DMS53 treated with DMSO at 0.1 percent for 48 hours (cell line): ENCODE measurements around the gene CLDN5.
A peak's percentile ranks its signal among the peaks of the same experiment; 100 is the strongest.

Experiments
- DNase-seq: peaks from one replicate; lab custom pipeline; 2025; ENCODE audit not compliant: unreplicated experiment; lab: John Stamatoyannopoulos, UW

Gene CLDN5

DNA sequence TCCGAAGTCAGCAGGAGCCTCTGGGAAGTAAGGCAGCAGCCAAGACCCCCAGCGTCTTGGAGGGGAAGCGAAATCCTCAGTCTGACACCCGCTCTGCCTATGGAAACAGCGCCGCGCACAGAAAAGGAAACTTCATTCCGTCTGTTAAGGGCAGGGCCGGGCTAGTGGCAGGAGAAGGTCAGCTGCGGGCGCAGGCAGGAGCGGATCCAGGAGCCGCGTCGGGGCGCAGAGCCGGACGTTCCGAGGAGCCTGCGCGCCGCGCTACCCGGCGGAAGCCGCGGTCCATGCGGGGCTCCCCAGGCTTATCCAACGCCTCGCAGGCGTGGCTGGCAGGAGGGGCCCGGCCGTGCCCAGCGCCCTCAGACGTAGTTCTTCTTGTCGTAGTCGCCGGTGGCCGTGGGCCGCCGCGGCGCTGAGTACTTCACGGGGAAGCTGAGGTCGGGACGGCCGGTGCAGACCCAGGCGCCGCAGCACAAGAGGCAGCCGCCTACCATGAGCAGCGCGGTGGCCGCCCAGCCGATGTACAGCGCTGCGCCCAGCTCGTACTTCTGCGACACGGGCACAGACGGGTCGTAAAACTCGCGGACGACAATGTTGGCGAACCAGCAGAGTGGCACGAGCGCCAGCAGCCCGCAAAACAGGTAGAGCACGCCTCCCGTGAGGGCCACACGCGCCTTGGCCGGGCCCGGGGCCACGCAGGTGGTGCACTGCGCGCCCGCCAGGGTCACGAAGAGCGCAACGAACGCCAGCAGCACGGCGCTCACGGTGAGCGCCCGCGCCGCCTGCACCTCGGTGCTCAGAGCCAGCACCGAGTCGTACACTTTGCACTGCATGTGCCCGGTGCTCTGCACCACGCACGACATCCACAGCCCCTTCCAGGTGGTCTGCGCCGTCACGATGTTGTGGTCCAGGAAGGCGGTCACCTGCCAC lies 705 bp downstream of the CLDN5 start:
- DNase-seq = no peak

DNA sequence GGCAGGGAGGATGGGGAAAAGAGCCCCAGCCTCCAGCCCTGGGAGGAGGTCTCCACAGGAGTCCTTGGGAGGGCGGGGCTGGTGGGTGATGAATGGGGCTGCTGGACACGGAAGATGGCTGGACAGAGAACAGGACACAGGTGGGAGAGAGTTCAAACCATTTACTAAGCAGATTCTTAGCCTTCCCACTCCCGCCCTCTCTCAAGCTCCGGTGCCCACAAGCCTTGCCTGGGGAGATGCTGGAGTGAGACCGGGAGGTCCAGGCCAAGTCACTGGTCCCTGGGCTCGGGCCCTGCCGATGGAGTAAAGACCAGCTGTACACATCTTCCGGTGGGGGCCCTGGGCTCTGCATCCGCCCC lies 1.4 kb downstream of the CLDN5 start:
- no peak for DNase-seq

DNA sequence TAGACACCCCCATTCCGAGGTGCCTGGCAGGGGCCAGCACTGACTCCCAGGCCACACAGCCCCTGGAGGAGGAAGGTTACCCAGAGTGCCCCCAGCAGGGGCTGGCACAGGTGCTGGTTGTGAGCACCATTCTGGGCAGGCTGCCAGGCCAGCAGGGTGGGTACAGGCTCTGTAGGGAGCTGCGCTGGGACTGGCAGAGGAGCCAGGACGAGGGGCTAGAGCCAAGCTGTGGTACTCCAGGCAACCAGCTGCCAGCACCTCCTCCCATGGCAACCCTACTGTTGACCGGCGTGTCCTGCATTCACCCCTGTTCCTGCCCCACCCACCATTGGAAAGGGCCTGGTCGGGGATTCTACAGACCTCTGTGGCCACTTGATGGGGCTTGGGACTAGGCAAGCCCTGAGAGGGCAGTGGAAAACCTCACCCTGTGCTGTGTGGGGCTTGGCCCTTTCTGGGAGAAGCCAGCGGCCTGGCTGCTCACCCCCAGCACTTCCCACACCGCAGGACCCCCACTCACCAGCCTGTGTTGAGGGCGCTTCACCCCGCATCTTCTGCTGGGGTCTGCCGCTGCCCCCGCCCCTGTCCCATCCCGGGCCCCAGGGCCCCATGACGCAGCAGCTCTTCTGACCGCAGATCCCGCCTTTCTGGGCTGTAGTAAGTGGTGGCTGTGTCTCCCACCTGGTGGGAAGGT lies 1.9 kb downstream of the CLDN5 start:
- no peak for DNase-seq

DNA sequence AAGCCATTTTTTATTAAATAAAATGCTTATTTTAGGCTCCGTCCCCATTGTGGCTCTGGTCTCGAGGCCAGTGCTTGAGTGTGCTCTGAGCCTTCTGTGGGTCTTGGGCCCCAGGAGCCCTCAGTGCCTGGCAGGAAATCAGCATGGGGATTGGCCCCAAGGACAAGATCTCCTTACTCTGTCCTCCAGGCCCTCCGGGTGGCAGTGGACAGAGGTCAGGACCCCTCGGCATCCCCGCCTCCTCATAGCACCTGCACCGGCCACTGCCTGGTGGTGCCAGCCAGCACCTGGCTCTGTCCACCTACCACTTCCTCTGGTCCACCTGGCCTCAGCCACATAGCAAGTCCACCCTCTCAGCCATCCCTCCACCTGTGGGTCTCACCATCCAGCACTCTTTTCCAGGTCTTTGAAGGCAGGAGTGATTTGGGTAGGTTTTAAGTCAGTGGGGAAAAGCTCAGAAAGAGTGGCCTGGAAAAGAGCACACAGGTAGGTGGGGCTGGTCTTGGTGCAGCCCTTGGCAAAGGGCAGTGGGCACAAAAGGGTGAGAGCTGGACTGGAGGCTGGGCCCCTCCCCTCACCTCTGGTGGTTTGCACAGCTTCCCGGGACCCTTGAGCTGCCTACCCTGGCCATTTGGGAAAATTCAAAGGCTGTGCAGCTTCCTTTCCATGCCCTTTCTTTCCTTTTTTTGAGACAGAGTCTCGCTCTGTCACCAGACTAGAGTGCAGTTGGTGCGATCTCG lies 3.5 kb downstream of the CLDN5 start:
- DNase-seq = no peak

DNA sequence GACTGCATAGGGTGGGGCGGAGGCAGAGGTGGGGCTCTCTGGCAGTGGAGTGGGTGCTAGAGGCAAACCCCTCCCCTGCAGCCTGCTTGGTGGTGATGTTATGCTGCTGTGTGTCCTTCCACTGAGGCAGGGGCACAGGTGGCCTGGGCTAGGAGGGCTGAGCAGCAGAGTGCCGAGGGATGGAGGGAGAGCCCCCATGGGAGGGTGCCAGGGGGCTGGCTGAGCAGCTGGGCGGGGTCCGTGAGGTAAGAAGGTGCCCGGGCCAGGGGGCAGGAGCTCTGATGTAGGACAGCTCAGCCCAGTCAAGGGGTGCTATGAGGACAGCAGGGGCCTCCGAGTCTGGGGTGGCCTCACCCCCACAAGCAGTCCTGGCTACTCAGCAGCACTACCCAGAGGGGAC lies 4.2 kb downstream of the CLDN5 start:
- DNase-seq = no peak

DNA sequence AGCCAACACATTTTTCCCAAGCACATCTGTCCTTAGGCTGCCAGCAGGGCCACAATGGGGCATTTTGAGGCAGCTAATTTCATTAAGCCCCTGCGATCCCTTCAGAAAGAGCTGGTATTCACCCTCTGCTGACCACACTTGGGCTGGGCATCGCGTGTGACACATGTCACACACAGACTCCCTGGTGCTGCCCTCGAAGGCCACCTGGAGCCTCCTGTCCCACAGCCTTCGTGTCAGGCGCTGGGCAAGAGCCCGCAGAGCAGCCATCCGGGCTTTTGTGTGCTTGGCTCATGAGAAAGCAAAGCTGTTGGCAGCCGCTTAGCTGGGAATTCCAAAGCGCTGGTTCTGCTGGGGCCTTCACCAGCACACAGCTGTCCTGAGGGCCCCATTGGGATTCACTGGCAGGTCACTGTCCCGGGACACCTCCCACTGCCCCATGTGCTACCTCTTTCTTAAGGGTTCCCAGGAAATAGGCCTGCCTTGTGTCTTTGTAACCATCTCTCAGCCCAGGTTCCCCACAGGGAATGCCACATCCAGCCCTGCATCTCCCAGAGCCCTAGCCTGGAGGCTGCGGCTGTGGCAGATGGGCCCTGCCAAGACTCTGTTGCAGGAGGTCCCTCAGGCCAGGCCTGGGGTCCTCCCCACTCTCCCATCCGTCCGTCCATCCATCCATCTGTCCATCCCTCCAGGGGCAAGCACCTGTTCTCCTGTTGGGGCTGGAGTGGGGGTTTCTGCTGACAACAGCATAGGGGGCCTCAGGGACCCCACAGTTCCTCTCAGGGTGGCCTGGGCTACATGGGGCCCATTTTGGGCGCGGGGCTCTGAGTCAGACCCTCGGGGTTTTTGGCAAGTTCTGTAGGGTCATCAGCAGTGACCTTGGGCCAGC lies 4.9 kb downstream of the CLDN5 start:
- no peak for DNase-seq

DNA sequence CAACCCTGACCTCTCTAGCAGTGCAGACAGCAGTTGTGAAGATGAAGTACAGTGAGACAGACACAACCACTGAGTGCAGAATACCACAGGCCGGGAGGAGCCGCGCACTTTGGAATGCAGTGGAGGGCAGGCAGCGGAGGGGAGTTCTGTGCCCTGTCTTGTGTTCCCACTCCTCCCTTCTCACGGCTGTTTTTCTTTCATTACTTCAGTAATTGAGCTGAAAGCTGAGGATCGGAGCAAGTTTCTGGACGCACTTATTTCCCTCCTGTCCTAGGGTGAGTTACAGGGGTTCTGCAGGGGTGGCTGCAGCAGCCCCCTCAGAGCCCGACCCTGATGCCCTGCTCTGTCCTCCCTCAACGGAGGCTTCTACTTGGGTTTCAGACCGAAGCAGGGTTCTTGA lies 5.6 kb downstream of the CLDN5 start:
- DNase-seq = no peak

DNA sequence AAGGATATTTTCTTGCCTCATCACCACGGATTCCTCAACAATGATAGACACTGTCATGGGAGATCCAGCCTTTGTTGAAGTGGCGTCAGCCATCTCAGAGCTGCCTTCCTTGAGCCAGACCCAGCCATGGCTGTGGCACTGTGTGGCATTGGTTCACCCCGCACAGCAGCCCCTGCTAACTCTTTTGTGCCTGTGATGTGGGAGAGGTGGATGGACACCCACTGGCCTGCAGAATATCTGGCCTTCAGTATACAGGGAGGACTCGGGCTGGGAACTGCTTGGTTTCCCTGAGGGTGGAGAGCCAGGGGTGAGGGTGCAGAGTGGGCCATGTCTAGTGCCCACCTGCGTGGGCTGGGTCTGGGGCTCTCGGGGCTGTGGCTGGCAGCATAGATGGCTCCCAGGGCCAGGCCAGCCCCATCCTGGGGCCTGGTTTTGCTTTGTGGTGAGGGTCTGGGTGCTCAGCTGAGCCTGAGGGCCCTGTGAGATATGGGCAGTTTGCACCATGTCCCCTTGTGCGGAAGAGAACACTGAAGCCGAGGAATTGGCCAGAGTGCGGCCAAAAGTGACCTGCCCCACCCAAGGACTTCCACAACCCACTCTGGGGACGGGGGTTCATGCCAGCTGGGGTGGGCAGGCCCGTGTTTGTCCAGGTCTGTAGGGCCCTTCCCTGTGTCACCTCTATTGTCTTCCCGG lies 6.1 kb downstream of the CLDN5 start:
- no peak for DNase-seq

DNA sequence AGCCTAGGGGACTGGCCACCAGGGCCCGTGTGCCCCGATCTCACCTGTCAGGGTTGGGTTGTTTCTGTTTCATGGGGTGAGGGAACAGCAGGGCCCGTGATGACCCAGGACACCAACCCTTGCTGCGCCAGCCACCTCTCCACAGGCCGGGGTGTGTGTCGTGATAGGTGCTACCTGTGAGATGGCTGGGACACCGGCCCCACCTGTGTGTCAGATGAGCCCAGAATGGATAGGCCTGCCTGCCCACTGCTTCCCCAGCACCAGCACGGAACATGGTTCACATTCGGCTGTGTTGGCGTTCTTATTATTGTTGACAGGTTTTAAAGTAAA lies 7.1 kb downstream of the CLDN5 start:
- no peak for DNase-seq

DNA sequence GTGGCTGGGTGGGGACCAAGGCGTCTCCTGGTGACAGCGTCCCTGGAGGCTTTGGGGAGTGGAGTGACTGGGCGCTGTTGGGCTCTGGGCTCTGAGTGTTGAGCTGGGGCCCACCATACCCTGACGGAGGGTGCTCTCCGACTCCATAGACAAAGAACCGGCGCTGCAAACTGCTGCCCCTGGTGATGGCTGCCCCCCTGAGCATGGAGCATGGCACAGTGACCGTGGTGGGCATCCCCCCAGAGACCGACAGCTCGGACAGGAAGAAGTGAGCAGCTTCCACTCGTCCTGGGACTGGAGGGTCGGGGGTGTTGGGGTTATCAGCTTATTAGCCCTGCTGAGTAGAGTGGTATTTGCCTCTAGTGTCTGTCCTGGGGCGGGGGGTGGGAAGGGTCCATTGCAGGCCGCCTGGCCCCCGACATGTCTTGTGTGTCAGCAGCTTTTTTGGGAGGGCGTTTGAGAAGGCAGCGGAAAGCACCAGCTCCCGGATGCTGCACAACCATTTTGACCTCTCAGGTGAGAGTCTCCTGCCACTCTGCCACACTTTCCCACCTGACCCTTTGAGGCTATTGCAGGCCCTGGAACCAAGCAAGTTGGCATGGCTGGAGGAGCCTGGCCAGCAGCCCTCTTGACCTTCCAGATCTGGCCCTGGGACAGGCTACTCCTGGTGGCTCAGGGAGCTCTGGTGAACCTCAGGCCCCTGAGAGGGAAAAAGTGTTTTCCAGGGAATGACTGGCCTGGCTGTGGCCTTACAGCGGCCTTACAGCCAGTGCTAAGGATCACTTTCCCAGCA lies 7.6 kb downstream of the CLDN5 start:
- no peak for DNase-seq

DNA sequence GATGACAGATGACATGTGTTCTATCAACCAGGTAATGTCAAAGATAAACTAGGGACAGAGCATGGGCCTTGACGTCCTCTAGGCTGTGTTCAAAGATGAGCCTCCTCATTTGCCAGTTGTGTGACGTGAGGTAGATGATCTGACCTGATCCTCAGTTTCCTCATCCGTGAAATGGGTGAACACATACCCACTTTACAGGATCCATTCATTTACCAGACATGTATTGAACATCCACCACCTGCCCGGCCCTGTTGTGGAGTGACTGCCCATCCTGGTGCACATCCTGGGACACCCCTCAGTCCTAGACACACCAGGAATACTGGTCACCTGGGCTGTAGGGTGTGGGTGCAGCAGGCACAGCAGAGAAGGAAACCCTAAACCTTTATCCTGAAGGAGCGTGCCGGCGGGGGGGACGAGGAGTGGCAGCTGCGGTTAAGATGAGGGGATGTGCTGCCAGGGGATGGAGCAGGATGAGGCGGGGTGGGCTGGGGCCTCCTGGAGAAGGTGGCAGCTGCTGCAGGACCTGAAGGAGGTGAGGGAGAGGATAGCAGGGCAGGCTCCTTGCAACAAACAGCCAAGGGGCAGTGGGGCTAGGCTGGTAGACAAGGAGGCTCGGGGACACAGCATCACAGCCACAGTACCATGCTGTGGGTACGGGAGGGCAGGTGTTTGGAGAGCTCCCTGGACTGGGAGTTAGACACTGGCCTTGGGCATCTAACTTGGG lies 8.4 kb downstream of the CLDN5 start:
- DNase-seq = no peak

DNA sequence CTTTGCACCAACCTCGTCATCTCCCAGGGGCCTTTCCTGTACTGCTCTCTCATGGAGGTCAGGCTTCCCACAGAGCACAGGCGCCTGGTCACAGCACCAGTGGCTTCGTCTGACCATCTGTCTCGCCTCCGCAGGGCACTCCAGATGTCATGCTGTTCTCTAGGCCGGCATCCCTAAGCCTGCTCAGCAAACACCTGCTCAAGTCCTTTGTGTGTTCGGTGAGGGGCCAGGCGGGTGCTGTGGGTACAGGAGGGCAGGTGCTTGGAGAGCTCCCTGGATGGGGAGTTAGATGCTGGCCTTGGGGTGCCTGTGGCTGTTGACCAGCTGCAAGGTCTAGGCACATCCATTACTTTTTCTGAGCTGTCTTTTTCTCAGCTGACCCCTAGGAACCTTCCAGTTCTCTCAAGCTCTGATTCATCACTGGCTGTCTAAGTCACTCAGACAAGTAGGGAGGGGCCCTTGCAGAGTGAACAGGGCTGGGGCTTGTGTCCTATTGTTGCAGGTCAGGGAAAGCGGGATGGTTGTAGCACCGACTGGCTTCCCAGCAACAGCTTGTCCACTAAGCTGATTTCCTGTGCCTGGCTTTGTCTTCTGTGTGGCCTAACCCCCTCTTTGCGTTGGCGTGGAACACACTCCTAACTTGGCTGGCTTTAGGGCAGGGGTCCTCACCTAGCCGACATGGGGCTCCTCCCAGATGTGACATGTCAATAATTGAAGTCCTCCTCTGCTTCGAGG lies 9.2 kb downstream of the CLDN5 start:
- DNase-seq = peak; percentile 17

DNA sequence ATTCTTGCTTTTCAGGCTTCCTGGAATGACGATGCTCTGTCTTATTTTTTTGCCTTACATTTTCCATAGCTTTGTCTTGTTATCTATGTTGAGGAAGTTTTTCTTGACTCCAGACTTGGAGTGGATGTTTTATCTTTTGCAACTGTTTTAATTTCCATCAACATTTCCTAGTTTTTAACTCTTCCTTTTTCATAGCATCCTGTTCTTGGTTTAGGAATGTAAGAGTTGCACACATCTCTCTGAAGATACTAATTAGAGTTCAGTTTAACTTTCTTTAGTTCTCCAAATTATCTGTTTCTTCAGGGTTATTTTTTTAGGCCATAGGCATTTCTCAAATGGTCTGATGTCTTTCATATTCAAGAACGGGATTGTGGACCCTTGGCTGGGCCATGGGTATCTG lies 10.4 kb downstream of the CLDN5 start:
- DNase-seq = no peak

DNA sequence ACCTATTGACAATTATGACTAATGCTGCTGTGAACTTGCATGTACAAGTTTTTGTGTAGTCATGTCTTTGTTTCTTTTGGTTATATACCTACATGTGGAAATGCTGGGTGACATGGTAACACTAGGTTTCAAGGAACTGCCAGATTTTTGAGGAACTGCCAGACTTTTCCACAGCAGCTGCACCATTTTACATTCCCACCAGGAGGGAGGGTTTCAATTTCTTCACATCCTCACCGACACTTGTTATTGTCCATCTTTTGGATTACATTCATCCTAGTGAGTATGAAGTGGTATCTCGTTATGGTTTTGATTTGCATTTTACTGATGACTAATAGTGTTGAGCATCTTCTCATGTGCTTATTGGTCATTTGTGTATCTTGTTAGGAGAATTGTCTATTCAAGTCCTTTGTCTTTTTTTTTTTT lies 13.3 kb downstream of the CLDN5 start:
- no peak for DNase-seq

DNA sequence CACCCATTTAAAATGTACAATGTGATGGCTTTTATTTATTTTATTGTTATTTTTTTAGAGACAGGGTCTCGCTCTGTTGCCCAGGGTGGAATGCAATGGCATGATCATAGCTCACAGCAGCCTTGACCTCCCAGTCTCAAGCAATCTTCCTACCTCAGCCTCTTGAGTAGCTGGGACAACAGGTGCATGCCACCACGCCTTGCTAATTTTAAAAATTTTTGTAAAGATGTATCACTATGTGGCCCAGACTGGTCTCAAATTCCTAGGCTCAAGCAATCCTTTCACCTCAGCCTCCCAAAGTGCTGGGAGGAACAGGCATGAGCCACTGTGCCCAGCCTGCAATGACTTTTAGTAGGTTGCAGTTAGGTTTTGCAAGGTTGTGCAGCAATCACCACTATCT lies 14.3 kb downstream of the CLDN5 start:
- no peak for DNase-seq

DNA sequence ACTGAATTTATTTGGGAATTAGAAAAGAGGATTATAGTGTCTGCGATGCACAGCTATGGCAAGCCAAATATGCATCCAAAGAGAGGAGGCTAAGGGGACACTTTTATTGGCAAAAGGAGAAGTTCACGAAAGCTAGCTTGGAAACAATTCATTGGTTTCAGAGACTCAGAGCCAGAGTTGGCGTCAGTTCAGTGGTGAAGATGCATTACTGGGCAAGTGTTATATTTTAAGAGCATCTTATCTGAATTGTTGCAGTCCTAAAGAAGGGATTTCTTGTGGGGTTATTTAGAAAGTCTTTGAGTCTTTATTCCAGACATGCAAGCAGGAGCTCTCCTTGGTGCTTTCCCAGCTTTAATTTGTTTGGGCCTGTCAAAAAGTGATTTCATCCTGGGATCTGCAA lies 15.0 kb downstream of the CLDN5 start:
- no peak for DNase-seq

DNA sequence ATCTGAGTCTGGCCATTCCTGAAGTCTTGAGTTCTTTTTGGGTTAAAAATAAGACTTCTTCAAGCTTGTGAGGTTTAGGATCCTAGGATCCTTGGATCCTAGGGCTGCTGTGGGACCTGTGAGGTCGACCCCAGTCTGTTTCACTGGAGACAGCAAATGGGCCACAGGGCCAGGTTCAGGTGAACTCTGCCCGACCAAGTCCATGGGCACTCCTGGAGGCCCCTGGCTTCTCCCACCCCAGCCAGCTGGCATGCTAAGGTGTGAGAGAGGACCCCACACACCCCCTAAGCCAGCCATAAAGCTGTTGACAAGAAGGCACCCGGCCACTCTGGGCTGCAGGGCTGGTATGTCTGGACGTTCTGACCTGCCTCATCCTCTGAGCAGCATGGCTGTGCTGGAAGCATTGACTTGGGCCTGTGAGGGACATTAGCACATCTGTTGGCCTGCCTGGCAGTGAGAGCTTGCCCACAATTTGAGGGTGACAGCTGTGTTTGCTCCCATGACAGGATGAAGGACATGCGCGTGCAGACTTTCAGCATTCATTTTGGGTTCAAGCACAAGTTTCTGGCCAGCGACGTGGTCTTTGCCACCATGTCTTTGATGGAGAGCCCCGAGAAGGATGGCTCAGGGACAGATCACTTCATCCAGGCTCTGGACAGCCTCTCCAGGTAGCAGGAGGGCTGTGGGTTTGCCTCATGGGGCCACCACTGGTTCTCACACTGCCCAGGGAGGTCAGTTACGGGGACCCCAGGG lies 16.0 kb downstream of the CLDN5 start:
- no peak for DNase-seq

DNA sequence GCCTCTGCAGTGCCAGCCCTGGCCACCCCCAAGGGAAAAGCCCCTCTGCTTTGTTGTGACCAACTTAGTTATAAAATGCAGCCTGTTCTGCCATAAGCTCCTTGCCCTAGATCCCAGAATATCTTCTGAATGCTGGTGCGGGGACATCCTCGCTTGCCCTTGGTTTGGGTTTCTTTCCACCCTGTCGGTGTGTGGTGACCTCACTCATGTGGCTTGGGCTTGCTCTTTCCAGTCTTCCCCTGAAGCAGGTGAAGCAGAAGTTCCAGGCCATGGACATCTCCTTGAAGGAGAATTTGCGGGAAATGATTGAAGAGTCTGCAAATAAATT lies 16.7 kb downstream of the CLDN5 start:
- no peak for DNase-seq
